Activated naive CD8-positive, alpha-beta T cell (primary cell): ENCODE data around the gene KLHL28.

ENCODE experiments used
- H3K27ac Mint-ChIP-seq: one replicate; pipeline ENCODE4 v1.8.0; 2021; ENCODE audit warnings: mixed read lengths
- H3K27me3 Mint-ChIP-seq: one replicate; pipeline ENCODE4 v1.8.0; 2021; ENCODE audit warnings: mixed read lengths
- H3K36me3 Mint-ChIP-seq: one replicate; pipeline ENCODE4 v1.8.0; 2021; ENCODE audit warnings: mixed read lengths
- H3K4me1 Mint-ChIP-seq: one replicate; pipeline ENCODE4 v1.8.0; 2021; ENCODE audit warnings: low read depth, mixed read lengths
- H3K4me3 Mint-ChIP-seq: one replicate; pipeline ENCODE4 v1.8.0; 2021; ENCODE audit warnings: mild to moderate bottlenecking, mixed read lengths
- H3K9me3 Mint-ChIP-seq: one replicate; pipeline ENCODE4 v1.8.0; 2021; ENCODE audit warnings: low read depth, mixed read lengths

The KLHL28 gene

GRCh38 chr14:44961554-44962333 is at the start of gene KLHL28, which contains the start of gene TOGARAM1:
Gene KLHL28 (minus strand): TSS chr14:44961947. CDS start chr14:44945928, 16,019 bp downstream.
Gene TOGARAM1 (plus strand): TSS chr14:44962190. CDS start chr14:44962422, 232 bp downstream.
- Mint-ChIP-seq H3K4me3 (no peak within 1 kb of the TSS), H3K27me3 (no peaks in the 10 kb centered on the region), H3K9me3 (peaks cover 13% of the 10 kb centered on the region), H3K36me3 (peaks cover 22% of the 10 kb centered on the region), H3K4me1 (peaks cover 46% of the 10 kb centered on the region), H3K27ac (peak within 1 kb of the TSS; percentile 64)

- no peak overlapping the region for H3K4me3 Mint-ChIP-seq
- H3K27me3 Mint-ChIP-seq = no peaks in the 10 kb centered on the region
- no peak overlapping the region for H3K27ac Mint-ChIP-seq
- H3K9me3 Mint-ChIP-seq = no peaks in the 10 kb centered on the region
- no peaks in the 10 kb centered on the region for H3K4me1 Mint-ChIP-seq
- H3K36me3 Mint-ChIP-seq = peaks cover 8% of the 10 kb centered on the region
These were observed 42.2 kb upstream of the KLHL28 start for GRCh38 chr14:45003924-45004323.

- H3K27me3 Mint-ChIP-seq = no peaks in the 10 kb centered on the region
- H3K4me3 Mint-ChIP-seq = no peak overlapping the region
- peaks cover 3% of the 10 kb centered on the region for H3K4me1 Mint-ChIP-seq
- H3K36me3 Mint-ChIP-seq = peaks cover 26% of the 10 kb centered on the region
- H3K27ac Mint-ChIP-seq = no peak overlapping the region
- H3K9me3 Mint-ChIP-seq = no peaks in the 10 kb centered on the region
These were observed 34.1 kb upstream of the KLHL28 start for GRCh38 chr14:44995770-44996294.

- Mint-ChIP-seq H3K4me3 (no peak overlapping the region), H3K9me3 (no peaks in the 10 kb centered on the region), H3K36me3 (peaks cover 22% of the 10 kb centered on the region), H3K4me1 (peaks cover 6% of the 10 kb centered on the region), H3K27me3 (no peaks in the 10 kb centered on the region), H3K27ac (no peak overlapping the region)
These were observed 33.4 kb upstream of the KLHL28 start for GRCh38 chr14:44995196-44995595.

GRCh38 chr14:44990533-44990932 is 28.8 kb upstream of the KLHL28 start:
- Mint-ChIP-seq H3K4me1 (peaks cover 12% of the 10 kb centered on the region), H3K4me3 (no peak overlapping the region), H3K27me3 (no peaks in the 10 kb centered on the region), H3K27ac (no peak overlapping the region), H3K36me3 (peaks cover 8% of the 10 kb centered on the region), H3K9me3 (no peaks in the 10 kb centered on the region)

- no peaks in the 10 kb centered on the region for H3K27me3 Mint-ChIP-seq
- peaks cover 12% of the 10 kb centered on the region for H3K4me1 Mint-ChIP-seq
- H3K9me3 Mint-ChIP-seq = no peaks in the 10 kb centered on the region
- H3K27ac Mint-ChIP-seq = no peak overlapping the region
- peaks cover 8% of the 10 kb centered on the region for H3K36me3 Mint-ChIP-seq
- H3K4me3 Mint-ChIP-seq = no peak overlapping the region
These were observed 28.0 kb upstream of the KLHL28 start for GRCh38 chr14:44989497-44990440.

GRCh38 chr14:44988694-44989093 is 26.9 kb upstream of the KLHL28 start:
- Mint-ChIP-seq H3K4me1 (peaks cover 12% of the 10 kb centered on the region), H3K27ac (no peak overlapping the region), H3K36me3 (peaks cover 8% of the 10 kb centered on the region), H3K9me3 (no peaks in the 10 kb centered on the region), H3K4me3 (no peak overlapping the region), H3K27me3 (no peaks in the 10 kb centered on the region)

- H3K27me3 Mint-ChIP-seq = no peaks in the 10 kb centered on the region
- H3K36me3 Mint-ChIP-seq = peaks cover 5% of the 10 kb centered on the region
- H3K4me1 Mint-ChIP-seq = peaks cover 27% of the 10 kb centered on the region
- H3K4me3 Mint-ChIP-seq = no peak overlapping the region
- H3K9me3 Mint-ChIP-seq = no peaks in the 10 kb centered on the region
- no peak overlapping the region for H3K27ac Mint-ChIP-seq
These were observed 20.8 kb upstream of the KLHL28 start for GRCh38 chr14:44982594-44982993.

- Mint-ChIP-seq H3K27me3 (no peaks in the 10 kb centered on the region), H3K4me1 (peaks cover 29% of the 10 kb centered on the region), H3K36me3 (peaks cover 7% of the 10 kb centered on the region), H3K27ac (no peak overlapping the region), H3K4me3 (no peak overlapping the region), H3K9me3 (no peaks in the 10 kb centered on the region)
These were observed 19.5 kb upstream of the KLHL28 start for GRCh38 chr14:44981198-44981597.

GRCh38 chr14:44979740-44980356 is 18.1 kb upstream of the KLHL28 start:
- H3K4me1 Mint-ChIP-seq = peaks cover 31% of the 10 kb centered on the region
- H3K27ac Mint-ChIP-seq = no peak overlapping the region
- H3K4me3 Mint-ChIP-seq = no peak overlapping the region

GRCh38 chr14:44979273-44979672 is 17.5 kb upstream of the KLHL28 start:
- H3K27ac Mint-ChIP-seq = no peak overlapping the region
- H3K27me3 Mint-ChIP-seq = no peaks in the 10 kb centered on the region
- H3K4me3 Mint-ChIP-seq = no peak overlapping the region
- H3K9me3 Mint-ChIP-seq = no peaks in the 10 kb centered on the region
- peaks cover 11% of the 10 kb centered on the region for H3K36me3 Mint-ChIP-seq
- peaks cover 36% of the 10 kb centered on the region for H3K4me1 Mint-ChIP-seq

More at GRCh38 chr14:44979740-44980356, 18.1 kb upstream of the KLHL28 start:
- Mint-ChIP-seq H3K9me3 (no peaks in the 10 kb centered on the region), H3K36me3 (peaks cover 9% of the 10 kb centered on the region), H3K27me3 (no peaks in the 10 kb centered on the region)

- H3K36me3 Mint-ChIP-seq = peaks cover 56% of the 10 kb centered on the region
- no peak overlapping the region for H3K4me3 Mint-ChIP-seq
- H3K27ac Mint-ChIP-seq = no peak overlapping the region
- peaks cover 76% of the 10 kb centered on the region for H3K4me1 Mint-ChIP-seq
- H3K27me3 Mint-ChIP-seq = no peaks in the 10 kb centered on the region
- peaks cover 27% of the 10 kb centered on the region for H3K9me3 Mint-ChIP-seq
These were observed 9.7 kb upstream of the KLHL28 start for GRCh38 chr14:44971459-44971858.

- Mint-ChIP-seq H3K4me1 (peaks cover 72% of the 10 kb centered on the region), H3K9me3 (peaks cover 27% of the 10 kb centered on the region), H3K27ac (no peak overlapping the region)
These were observed 9.2 kb upstream of the KLHL28 start for GRCh38 chr14:44970907-44971306.

GRCh38 chr14:44968714-44969113 is 7.0 kb upstream of the KLHL28 start:
- peaks cover 60% of the 10 kb centered on the region for H3K36me3 Mint-ChIP-seq
- H3K27me3 Mint-ChIP-seq = no peaks in the 10 kb centered on the region
- peaks cover 40% of the 10 kb centered on the region for H3K9me3 Mint-ChIP-seq
- H3K27ac Mint-ChIP-seq = no peak overlapping the region
- peaks cover 79% of the 10 kb centered on the region for H3K4me1 Mint-ChIP-seq
- H3K4me3 Mint-ChIP-seq = peak overlapping the region; percentile 21

More at GRCh38 chr14:44970907-44971306, 9.2 kb upstream of the KLHL28 start:
- Mint-ChIP-seq H3K27me3 (no peaks in the 10 kb centered on the region), H3K4me3 (no peak overlapping the region), H3K36me3 (peaks cover 52% of the 10 kb centered on the region)
